WTC11 (cell line): Measurements from ENCODE around the gene NSMCE1.

Source experiments
- KAT7 ChIP-seq: sonication (generic); formaldehyde crosslinking; IDR thresholded peaks from 2 replicates; pipeline ENCODE4 v1.8.1; 2023; ENCODE audit warnings: missing genetic modification reagents, mild to moderate bottlenecking, borderline replicate concordance
- NFATC4 ChIP-seq: fragments of 250-450 bp; sonication (Bioruptor Pico); IDR thresholded peaks from 2 replicates; pipeline ENCODE4 v1.9.0; 2021; ENCODE audit warnings: mild to moderate bottlenecking
- TEAD1 ChIP-seq: sonication (generic); formaldehyde crosslinking; IDR thresholded peaks from 2 replicates; pipeline ENCODE4 v1.8.0; 2022; ENCODE audit warnings: mild to moderate bottlenecking, missing genetic modification reagents
- TEAD4 ChIP-seq: sonication (generic); formaldehyde crosslinking; IDR thresholded peaks from 2 replicates; pipeline ENCODE4 v1.8.0; 2022; ENCODE audit warnings: mild to moderate bottlenecking, missing genetic modification reagents
- ZNF396 ChIP-seq: fragments of 250-450 bp; sonication (Bioruptor Pico); IDR thresholded peaks from 2 replicates; pipeline ENCODE4 v1.8.0; 2021; ENCODE audit warnings: mild to moderate bottlenecking, moderate library complexity, borderline replicate concordance
- TF ChIP-seq, protein P1 (sequence below): fragments of 200-600 bp; IDR thresholded peaks from 2 replicates; pipeline ENCODE4 v1.8.0; 2022; ENCODE audit warnings: antibody characterized with exemption
- TF ChIP-seq, protein P2 (sequence below): sonication (generic); formaldehyde crosslinking; IDR thresholded peaks from 2 replicates; pipeline ENCODE4 v1.8.1; 2022; ENCODE audit warnings: low read depth, missing genetic modification reagents, borderline replicate concordance

DNA sequence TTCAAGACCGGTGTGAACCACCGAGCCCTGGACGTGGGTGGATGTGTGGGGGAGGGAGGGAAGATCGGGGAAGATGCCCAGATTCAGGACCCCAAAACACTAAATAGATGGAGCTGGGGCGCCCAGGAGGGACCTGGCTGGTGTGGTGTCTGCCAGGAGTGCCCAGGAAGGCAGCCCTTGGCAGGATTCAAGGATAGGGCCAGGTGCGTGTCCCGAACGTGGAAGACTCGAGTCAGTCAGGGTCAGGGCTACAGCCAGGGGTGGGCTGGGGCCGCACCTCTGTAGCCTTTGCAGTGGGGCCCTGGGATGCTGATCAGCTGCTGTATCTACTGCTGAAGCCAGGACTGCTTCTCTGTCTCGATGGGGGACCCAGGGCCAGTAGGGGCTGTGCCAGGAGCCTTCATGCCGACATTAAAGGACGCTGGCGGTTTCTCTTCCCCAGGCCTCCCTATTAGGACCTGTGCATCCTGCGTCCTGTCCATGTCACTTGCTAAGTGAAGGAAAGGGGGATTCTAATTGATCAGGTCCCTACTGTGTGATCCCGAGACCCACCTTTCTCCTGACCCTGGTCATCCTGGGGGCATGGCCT lies 52.2 kb downstream of the NSMCE1 start:
- TF ChIP-seq, protein P1, sequence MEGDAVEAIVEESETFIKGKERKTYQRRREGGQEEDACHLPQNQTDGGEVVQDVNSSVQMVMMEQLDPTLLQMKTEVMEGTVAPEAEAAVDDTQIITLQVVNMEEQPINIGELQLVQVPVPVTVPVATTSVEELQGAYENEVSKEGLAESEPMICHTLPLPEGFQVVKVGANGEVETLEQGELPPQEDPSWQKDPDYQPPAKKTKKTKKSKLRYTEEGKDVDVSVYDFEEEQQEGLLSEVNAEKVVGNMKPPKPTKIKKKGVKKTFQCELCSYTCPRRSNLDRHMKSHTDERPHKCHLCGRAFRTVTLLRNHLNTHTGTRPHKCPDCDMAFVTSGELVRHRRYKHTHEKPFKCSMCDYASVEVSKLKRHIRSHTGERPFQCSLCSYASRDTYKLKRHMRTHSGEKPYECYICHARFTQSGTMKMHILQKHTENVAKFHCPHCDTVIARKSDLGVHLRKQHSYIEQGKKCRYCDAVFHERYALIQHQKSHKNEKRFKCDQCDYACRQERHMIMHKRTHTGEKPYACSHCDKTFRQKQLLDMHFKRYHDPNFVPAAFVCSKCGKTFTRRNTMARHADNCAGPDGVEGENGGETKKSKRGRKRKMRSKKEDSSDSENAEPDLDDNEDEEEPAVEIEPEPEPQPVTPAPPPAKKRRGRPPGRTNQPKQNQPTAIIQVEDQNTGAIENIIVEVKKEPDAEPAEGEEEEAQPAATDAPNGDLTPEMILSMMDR = no peak
- TF ChIP-seq TEAD4 (CRISPR knock-in tag) = no peak
- TF ChIP-seq KAT7 (CRISPR knock-in tag) = no peak
- no peak for TF ChIP-seq ZNF396 (CRISPR knock-in tag)
- TF ChIP-seq TEAD1 (CRISPR knock-in tag) = no peak
- TF ChIP-seq NFATC4 = no peak
- TF ChIP-seq, protein P2, sequence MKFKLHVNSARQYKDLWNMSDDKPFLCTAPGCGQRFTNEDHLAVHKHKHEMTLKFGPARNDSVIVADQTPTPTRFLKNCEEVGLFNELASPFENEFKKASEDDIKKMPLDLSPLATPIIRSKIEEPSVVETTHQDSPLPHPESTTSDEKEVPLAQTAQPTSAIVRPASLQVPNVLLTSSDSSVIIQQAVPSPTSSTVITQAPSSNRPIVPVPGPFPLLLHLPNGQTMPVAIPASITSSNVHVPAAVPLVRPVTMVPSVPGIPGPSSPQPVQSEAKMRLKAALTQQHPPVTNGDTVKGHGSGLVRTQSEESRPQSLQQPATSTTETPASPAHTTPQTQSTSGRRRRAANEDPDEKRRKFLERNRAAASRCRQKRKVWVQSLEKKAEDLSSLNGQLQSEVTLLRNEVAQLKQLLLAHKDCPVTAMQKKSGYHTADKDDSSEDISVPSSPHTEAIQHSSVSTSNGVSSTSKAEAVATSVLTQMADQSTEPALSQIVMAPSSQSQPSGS (CRISPR knock-in tag) = no peak
